SK-N-SH (cell line): Measurements from ENCODE around the gene ZMYM3.

Experiments used
- CTCF ChIP-seq: fragments of 200-600 bp; sonication (generic); IDR thresholded peaks from 2 replicates; pipeline ENCODE4 v1.6.1; 2017; ENCODE audit warnings: antibody characterized with exemption, mild to moderate bottlenecking, moderate library complexity
- EZH2phosphoT487 ChIP-seq: fragments of 200-600 bp; sonication (generic); IDR thresholded peaks from 2 replicates; pipeline ENCODE4 v1.6.1; 2017; ENCODE audit warnings: low read depth, mixed run types, mild to moderate bottlenecking, antibody characterized with exemption, moderate library complexity, borderline replicate concordance
- FOSL2 ChIP-seq: IDR thresholded peaks from 2 replicates; pipeline ENCODE4 v1.4.0; 2012; ENCODE audit warnings: low read depth, mild to moderate bottlenecking, moderate library complexity, borderline replicate concordance
- FOXM1 ChIP-seq: IDR thresholded peaks from 2 replicates; pipeline ENCODE4 v1.4.0; 2012; ENCODE audit warnings: low read depth, mild to moderate bottlenecking
- MAX ChIP-seq: IDR thresholded peaks from 2 replicates; pipeline ENCODE4 v1.4.0; 2012; ENCODE audit warnings: low read depth
- MXI1 ChIP-seq: IDR thresholded peaks from 2 replicates; pipeline ENCODE4 v1.6.1; 2012; ENCODE audit warnings: mild to moderate bottlenecking, low read depth, low read length, improper control_type of control experiment
- NFIC ChIP-seq: IDR thresholded peaks from 2 replicates; pipeline ENCODE4 v1.4.0; 2012; ENCODE audit warnings: borderline replicate concordance
- NRF1 ChIP-seq: IDR thresholded peaks from 2 replicates; pipeline ENCODE4 v1.6.1; 2012; ENCODE audit warnings: low read depth, mild to moderate bottlenecking, low read length
- POLR2AphosphoS5 ChIP-seq: IDR thresholded peaks from 2 replicates; pipeline ENCODE4 v1.6.1; 2012; ENCODE audit warnings: low read depth, low read length
- REST ChIP-seq: IDR thresholded peaks from 2 replicates; pipeline ENCODE4 v1.6.1; 2012; ENCODE audit warnings: mild to moderate bottlenecking, low read depth, low read length, moderate library complexity
- RXRA ChIP-seq: IDR thresholded peaks from 2 replicates; pipeline ENCODE4 v1.4.0; 2012; ENCODE audit warnings: low read depth, mild to moderate bottlenecking, borderline replicate concordance
- SIN3A ChIP-seq: IDR thresholded peaks from 2 replicates; pipeline ENCODE4 v1.6.1; 2012; ENCODE audit warnings: low read depth, mild to moderate bottlenecking, low read length, moderate library complexity, borderline replicate concordance
- SMC3 ChIP-seq: IDR thresholded peaks from 2 replicates; pipeline ENCODE4 v1.6.1; 2012; ENCODE audit warnings: low read depth, low read length, improper control_type of control experiment
- TAF1 ChIP-seq: IDR thresholded peaks from 2 replicates; pipeline ENCODE4 v1.6.1; 2012; ENCODE audit warnings: low read depth, mild to moderate bottlenecking, low read length, moderate library complexity, borderline replicate concordance

GRCh38 chrX:71227370-71228062 is 26.4 kb downstream of the ZMYM3 start:
- TF ChIP-seq POLR2AphosphoS5, result no peak
- peak; percentile 27; the same call in 1 of the 2 replicates for TF ChIP-seq CTCF
- TF ChIP-seq SMC3, result no peak
- no peak for TF ChIP-seq REST
- no peak for TF ChIP-seq TAF1
- no peak for TF ChIP-seq FOSL2
- no peak for TF ChIP-seq NRF1
- TF ChIP-seq EZH2phosphoT487, result no peak
- no peak for TF ChIP-seq FOXM1
- TF ChIP-seq MAX, result no peak
- no peak for TF ChIP-seq MXI1
- no peak for TF ChIP-seq NFIC
- no peak for TF ChIP-seq RXRA
- TF ChIP-seq SIN3A, result no peak
